Keratinocyte (primary cell): ENCODE data around the gene ERLEC1.
"Not testable (repeated sequence)": the region's sequence is repeated elsewhere in the genome, so short reads cannot be mapped to it uniquely, and the experiment has no call there.

Experiments
- CTCF ChIP-seq, 3 experiments: IDR thresholded peaks in 1 of 3; conservative IDR thresholded peaks in 1 of 3; optimal IDR thresholded peaks in 1 of 3; 2 replicates in 2 of 3; 3 replicates in 1 of 3; pipeline versions ENCODE3 to v1.5.1; 2011; ENCODE audit warnings: low read length in 3 of 3, mild to moderate bottlenecking in 3 of 3, moderate library complexity in 2 of 3, control low read depth in 1 of 3, inconsistent platforms in 1 of 3; ENCODE audit not compliant: insufficient read depth in 2 of 3; ENCODE audit errors: extremely low read depth in 1 of 3
- EZH2 ChIP-seq: IDR thresholded peaks from one replicate; pipeline ENCODE4 v1.6.1; 2012; ENCODE audit warnings: inconsistent platforms, mild to moderate bottlenecking, low read length, moderate library complexity

- not testable (repeated sequence) for TF ChIP-seq CTCF (optimal IDR thresholded peaks at IDR 0.05 in 1 of 3, IDR thresholded peaks at IDR 0.05 in 1 of 3, conservative IDR thresholded peaks at IDR 0.05 in 1 of 3; ENCODE audit: extremely low read depth in 1 of 3, insufficient read depth in 2 of 3, low read length in 3 of 3); EZH2
Observed at GRCh38 chr2:53841651-53842050, 54.8 kb downstream of the ERLEC1 start.
